Activated naive CD4-positive, alpha-beta T cell (primary cell): ENCODE results near the gene OR2S2.
"Not testable (repeated sequence)": the region's sequence is repeated elsewhere in the genome, so short reads cannot be mapped to it uniquely, and the experiment has no call there.

Source experiments
- DNase-seq, 4 experiments: peaks; one replicate each; lab custom pipeline; 2025; lab: John Stamatoyannopoulos, UW

Gene OR2S2

GRCh38 chr9:35962126-35962906, 4.4 kb upstream of the OR2S2 start:
- DNase-seq = no peak

DNA sequence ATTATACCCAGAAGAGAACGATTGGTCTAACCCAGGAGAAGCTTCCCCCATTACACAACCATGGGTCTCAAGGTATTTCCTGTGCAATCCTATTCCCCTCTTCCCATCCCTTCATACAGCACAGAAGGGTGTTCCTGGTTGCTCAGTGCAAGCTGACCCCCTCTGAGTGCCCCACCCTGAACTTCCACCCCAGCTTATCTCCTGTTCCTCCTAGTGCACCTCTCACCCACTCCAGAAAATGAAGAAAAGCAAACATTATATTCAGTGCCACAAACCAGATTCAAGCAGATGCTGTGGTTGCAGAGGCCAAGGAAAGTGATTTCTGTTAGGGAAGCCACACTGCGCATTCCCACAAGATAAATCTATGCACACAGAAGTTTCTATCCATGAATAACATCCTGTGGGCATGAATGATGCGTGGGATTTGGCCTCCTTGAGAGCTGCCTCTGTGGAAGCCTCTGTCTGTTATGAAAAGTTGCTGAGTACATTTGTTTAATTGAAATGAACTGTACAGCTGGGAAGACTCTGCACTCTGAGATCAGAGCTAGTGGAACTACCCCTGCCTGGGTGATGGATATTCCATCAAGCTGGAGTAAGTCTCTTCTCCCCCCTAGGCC, 2.2 kb upstream of the OR2S2 start:
- no peak for DNase-seq

DNA sequence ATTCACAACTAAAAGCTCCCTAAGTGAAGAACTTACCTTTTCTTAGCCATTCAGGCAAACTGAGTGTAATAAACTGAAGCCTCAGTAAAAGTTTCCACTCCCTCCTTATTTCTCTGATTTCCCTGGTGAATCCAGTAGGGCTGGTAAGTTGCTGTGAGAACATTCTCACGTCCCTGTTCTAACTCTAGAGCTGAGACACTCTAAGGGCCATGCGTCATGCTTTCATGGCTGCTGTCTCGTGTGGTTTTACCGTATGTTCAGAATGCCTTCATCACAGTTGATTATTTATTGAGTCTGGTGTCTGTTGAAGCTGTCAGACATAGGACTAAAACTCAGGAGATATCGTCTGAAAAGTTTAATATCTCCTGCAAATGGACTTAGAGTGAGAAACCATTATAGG, 1.3 kb downstream of the OR2S2 start:
- no peak for DNase-seq

DNA sequence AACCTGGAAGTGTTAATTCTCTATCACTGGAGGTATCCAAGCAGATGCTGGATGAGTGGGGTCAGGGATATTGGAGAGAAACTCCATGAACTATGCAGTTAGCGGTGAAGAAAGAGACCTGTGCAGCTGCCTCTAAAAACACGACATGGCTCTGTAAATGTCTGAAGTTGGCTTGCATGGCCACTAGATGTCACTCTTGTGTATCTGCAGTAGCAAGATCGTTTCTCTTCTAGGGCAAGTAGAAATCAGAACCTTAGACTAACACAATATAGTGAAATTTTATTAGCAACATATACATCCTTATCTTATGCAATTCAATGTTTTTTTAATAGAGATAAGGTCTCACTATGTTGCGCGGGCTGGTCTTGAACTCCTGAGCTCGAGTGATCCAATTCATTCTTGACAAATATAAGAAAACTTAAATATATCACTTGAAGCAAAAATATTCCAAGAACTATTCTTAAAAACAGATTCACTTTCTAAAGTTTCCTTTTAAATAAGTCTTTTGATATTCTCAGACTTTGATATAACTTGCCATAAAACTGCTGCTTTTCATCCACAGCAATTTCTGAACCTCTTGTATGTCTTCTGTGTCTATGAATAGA, 2.9 kb downstream of the OR2S2 start:
- DNase-seq = no peak

DNA sequence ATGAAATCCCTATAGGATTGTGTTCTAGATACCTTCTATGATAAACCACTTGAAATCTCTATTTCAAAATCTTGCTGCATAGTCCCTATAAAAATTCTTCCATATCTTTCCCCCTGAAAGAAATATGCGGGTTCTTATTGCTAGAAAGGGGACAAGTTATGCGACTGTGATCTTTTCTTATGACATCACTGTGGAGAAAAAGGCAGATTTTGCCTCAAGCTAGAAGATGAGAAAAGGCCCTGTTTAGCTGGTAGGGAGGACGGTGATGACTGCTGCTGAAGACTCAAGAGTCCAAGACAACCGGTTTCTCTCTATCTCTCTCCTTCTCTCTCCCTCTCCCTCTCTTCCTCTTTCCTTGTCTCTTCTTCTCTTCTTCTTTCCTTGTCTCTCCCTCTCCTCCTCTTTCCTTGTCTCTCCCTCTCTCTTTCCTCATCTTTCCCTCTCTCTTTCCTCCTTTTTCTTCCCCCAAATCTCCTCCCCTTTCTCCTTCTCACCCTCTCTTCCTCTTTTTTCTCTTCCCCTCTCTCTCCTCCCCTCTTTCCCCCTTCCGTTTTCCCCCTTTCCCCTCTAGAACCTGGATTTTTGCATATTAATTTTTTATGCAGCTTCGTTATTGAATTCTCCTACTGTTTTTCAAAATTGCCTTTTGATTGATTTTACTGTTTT, 5.3 kb downstream of the OR2S2 start:
- DNase-seq = no peak

- DNase-seq = no peak
These were observed 6.2 kb downstream of the OR2S2 start for GRCh38 chr9:35951736-35952135.

GRCh38 chr9:35948901-35949318, 9.0 kb downstream of the OR2S2 start:
- DNase-seq = no peak

GRCh38 chr9:35948451-35948850, 9.5 kb downstream of the OR2S2 start:
- DNase-seq = no peak

DNA sequence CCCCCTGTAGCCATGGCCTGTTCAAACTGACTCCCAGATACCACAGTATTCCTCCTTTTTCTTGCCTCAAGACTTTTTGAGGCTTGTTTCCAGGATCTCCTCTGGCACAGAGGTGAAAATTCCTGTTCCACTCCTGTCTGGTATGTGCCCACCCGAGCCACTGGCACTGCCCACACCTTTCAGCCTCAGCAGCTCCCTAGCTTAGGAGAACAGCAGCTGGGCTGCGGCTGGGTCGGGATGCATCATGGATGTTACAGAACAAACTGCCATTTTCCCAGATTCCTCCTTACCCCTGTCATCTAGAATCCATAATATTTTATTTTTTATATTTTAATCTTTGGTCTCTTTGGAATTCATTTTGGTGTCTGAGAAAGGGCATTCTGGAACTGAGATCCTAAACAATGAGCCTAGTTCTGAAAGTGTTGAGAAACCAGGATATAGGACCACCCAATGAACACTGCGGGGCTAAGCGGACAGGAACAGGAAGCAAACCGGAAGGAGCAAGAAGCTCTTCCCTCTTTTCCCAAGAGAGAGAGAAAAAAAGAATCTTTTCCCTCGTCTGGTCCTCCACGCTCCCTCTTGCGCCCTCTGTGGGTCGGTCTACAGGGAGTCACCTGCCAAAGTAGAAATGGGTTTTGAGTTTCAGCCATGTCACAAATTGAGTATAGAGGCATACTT, 12.5 kb downstream of the OR2S2 start:
- peak in 3 of 4 experiments; percentile 15 to 65 (median 37) for DNase-seq

GRCh38 chr9:35944841-35945240, 13.1 kb downstream of the OR2S2 start:
- DNase-seq = no peak

DNA sequence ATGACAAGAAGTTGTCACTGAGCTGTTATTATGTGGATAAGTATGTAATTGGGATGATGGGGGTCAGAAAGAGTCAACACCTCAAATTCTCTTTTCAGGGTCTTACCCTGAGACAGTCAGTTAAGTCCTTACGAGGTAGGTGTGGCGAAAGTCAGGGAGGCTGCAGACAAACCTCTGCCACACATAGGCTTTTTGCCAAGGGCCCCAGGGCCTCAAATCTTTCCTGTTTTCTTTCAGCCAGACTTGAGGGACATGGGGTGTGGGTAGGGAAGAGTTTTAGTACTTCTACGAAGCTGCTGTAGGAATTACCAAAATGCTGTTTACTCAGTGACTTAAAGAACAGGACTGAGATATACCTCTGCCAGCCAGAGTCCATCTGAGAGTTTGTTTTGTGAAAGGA, 13.8 kb downstream of the OR2S2 start:
- no peak for DNase-seq

DNA sequence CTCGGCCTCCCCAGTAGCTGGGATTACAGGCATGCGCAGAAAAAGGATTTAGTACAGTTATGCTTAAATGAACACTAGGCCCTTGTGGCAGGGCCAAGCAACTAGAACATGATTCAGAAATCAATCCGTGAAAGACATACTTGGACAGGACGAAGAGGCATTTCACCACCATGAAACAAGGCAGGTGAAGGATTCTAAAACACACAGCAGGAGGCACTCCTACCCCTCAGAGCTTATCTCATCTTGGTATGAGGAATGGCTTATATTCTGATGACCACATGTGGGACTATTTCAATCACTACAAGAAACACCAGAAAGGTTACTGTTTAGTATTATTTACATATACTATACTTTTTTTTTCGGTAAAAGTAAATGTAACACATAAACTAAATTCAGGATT, 15.7 kb downstream of the OR2S2 start:
- no peak for DNase-seq

DNA sequence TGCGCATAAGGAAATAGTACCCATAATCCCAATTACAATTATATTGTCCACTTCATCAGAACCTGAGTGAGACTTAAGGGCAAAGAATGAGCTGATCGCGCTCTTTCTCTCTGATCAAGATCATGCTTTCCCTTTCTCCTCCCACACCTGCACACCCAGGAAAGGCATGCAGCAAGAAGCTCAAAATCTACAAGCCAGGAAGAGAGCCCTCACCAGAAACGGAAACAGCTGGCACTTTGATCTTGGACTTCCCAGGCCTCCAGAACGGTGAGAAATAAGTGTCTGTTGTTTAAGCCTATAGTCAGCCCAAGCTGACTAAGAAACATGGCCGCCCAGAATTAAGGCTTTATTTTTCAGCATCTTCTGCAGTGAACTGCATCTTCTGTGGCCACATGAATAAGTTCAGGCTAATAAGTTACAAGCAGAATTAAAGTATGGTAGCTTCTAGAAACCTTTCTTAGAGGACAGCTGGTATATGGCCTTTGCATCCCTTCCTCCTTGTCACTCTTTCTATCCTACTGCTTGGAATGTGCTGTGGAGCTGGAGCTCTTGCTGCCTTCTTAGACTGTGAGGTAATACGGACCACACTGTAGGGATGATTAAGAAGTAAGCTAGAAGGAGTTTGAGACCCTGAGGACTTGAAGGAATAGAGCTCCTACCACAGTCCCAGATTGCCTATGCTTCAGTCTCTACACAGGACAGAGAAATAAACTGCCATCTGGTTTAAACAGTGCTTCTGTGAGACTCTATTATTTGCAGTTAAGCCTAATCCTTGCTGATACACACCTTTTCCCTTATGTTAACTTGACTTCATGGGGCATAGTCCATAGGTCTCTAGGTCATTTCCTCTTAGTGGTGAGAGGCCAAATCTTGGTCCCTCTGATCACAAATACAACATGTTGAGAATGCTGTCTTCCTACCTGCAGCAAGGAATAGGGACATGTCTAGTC, 17.2 kb downstream of the OR2S2 start:
- no peak for DNase-seq

DNA sequence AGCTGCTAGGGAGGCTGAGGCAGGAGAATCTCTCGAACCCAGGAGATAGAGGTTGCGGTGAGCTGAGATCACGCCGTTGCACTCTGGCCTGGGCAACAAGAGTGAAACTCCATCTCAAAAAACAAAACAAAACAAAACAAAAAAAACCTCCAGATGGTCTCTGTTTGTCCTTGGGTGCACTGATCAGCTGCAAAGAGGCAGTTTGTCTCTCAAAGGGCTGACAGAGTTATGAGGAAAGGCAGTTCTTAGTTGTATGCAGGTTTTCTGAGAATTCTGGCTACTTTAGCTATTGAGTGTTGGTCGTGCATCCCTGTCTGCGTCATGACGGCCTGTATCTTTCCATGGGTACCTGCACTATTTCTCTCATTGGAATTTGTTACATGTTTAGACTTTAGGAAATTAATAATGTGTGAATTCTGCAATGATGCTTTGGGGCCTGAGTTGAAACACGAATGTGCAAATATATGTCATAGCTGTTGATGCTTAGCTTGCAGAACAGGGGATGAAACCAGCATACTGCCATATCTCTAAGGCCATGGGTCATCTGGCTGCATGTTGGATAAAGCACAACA, 18.2 kb downstream of the OR2S2 start:
- no peak for DNase-seq

GRCh38 chr9:35938474-35939356, 19.2 kb downstream of the OR2S2 start:
- no peak for DNase-seq

- no peak for DNase-seq
These were observed 20.7 kb downstream of the OR2S2 start for GRCh38 chr9:35937227-35937626.

- DNase-seq = no peak
These were observed 22.0 kb downstream of the OR2S2 start for GRCh38 chr9:35935755-35936509.

GRCh38 chr9:35935261-35935660, 22.7 kb downstream of the OR2S2 start:
- no peak for DNase-seq

DNA sequence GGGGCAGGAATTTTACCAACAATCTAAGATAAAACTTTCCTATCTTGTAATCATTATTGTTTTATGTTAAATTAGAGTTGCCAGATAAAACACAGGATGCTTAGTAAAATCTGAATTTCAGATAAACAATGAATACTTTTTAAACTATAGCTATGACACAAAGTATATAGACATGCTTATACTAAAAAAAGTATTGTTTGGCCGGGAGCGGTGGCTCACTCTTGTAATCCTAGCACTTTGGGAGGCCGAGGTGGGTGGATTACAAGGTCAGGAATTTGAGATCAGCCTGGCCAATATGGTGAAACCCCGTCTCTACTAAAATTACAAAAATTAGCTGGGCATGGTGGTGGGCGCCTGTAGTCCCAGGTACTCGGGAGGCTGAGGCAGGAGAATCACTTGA, 23.9 kb downstream of the OR2S2 start:
- DNase-seq = not testable (repeated sequence)
